LNCAP (cell line): ENCODE measurements around the gene ST3GAL5.

Source experiments
- CTCF ChIP-seq: fragments of 450-650 bp; IDR thresholded peaks from 2 replicates; pipeline ENCODE4 v1.5.1; 2017; ENCODE audit warnings: mild to moderate bottlenecking

The ST3GAL5 gene

GRCh38 chr2:85839461-85839860 lies 49.3 kb downstream of the ST3GAL5 start:
- TF ChIP-seq CTCF = no peak

- TF ChIP-seq CTCF = no peak
Observed at GRCh38 chr2:85838641-85839040, 50.1 kb downstream of the ST3GAL5 start.

GRCh38 chr2:85838181-85838580 lies 50.6 kb downstream of the ST3GAL5 start:
- no peak for TF ChIP-seq CTCF

GRCh38 chr2:85834466-85834865 lies 54.3 kb downstream of the ST3GAL5 start:
- no peak for TF ChIP-seq CTCF

- no peak for TF ChIP-seq CTCF
Observed at GRCh38 chr2:85831735-85832134, 57.1 kb downstream of the ST3GAL5 start.

- TF ChIP-seq CTCF = no peak
Observed at GRCh38 chr2:85830645-85831044, 58.1 kb downstream of the ST3GAL5 start.

GRCh38 chr2:85828725-85829124 lies 60.1 kb downstream of the ST3GAL5 start:
- TF ChIP-seq CTCF = no peak

GRCh38 chr2:85827879-85828569 lies 60.8 kb downstream of the ST3GAL5 start:
- TF ChIP-seq CTCF = no peak
